ENCODE data around the gene MYO9A. TPM values are rescaled to one million over a fixed set of nuclear protein-coding genes. Genes with fewer than 3 reads are reported as not detected.
"Not testable (repeated sequence)": the region's sequence is repeated elsewhere in the genome, so short reads cannot be mapped to it uniquely, and the experiment has no call there.

Gene MYO9A
- total RNA-seq, 1 experiment from 2014 or later, result 34.0 TPM

GRCh38 chr15:71883447-71883846 is 234.5 kb downstream of the MYO9A start:
- Histone ChIP-seq H3K4me3 (no peak overlapping the region), H3K4me1 (replicated peaks; ENCODE audit: insufficient read depth) (no peaks in the 10 kb centered on the region), H3K4me2 (no peak overlapping the region), H3K9me3 (ENCODE audit: insufficient read depth, low read depth) (no peaks in the 10 kb centered on the region), H3K27ac (no peak overlapping the region), H3K9me2 (ENCODE audit: insufficient read depth) (no peaks in the 10 kb centered on the region), H3K79me2 (ENCODE audit: low read depth) (no peaks in the 10 kb centered on the region), H2AFZ (no peak overlapping the region), H3K36me3 (ENCODE audit: low read depth) (no peaks in the 10 kb centered on the region), H3K27me3 (ENCODE audit: insufficient read depth, low read depth) (no peaks in the 10 kb centered on the region), H4K20me1 (ENCODE audit: insufficient read depth) (no peaks in the 10 kb centered on the region), H3F3A (ENCODE audit: insufficient read depth, low read depth) (no peaks in the 10 kb centered on the region)
- DNase-seq, result no peak
- ChIA-PET POLR2A (ENCODE audit: unreplicated experiment) (no interaction called here), CTCF (no interaction called here)
- TF ChIP-seq EZH2 (IDR thresholded peaks at IDR 0.05; ENCODE audit: low read depth), result no peak
- TF ChIP-seq, protein P1, sequence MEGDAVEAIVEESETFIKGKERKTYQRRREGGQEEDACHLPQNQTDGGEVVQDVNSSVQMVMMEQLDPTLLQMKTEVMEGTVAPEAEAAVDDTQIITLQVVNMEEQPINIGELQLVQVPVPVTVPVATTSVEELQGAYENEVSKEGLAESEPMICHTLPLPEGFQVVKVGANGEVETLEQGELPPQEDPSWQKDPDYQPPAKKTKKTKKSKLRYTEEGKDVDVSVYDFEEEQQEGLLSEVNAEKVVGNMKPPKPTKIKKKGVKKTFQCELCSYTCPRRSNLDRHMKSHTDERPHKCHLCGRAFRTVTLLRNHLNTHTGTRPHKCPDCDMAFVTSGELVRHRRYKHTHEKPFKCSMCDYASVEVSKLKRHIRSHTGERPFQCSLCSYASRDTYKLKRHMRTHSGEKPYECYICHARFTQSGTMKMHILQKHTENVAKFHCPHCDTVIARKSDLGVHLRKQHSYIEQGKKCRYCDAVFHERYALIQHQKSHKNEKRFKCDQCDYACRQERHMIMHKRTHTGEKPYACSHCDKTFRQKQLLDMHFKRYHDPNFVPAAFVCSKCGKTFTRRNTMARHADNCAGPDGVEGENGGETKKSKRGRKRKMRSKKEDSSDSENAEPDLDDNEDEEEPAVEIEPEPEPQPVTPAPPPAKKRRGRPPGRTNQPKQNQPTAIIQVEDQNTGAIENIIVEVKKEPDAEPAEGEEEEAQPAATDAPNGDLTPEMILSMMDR (conservative IDR thresholded peaks at IDR 0.05), result no peak
- no TSS peak for BruUV-seq (replicated peaks)
- intact Hi-C loops (cut with micrococcal nuclease; ENCODE audit: unreplicated experiment), result no loop called here

DNA sequence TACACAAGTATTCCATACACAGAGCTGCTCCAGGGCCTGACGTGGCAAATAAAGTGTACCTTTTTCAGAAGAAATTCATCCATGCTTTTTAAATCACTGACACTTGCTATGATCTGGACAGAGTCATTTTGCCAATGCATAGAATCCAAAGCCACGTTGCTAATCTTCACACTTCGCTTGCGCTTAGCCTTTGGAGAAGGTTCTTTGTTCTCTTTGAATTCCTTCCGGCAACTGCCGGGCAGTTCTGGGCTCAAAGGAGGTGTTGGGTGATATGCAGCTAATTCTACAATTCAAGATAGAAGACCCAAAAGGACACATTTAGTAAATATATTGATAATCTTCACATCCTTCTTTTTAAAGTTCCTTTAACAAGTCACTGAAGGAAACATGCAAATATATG is 237.7 kb downstream of the MYO9A start:
- CTCF ChIA-PET, result no interaction called here
- Histone ChIP-seq H3K36me3 (ENCODE audit: low read depth) (no peaks in the 10 kb centered on the region), H3K4me2 (no peak overlapping the region), H3F3A (ENCODE audit: insufficient read depth, low read depth) (no peaks in the 10 kb centered on the region), H3K4me1 (replicated peaks; ENCODE audit: insufficient read depth) (no peaks in the 10 kb centered on the region), H4K20me1 (ENCODE audit: insufficient read depth) (no peaks in the 10 kb centered on the region), H3K4me3 (no peak overlapping the region), H3K27me3 (ENCODE audit: insufficient read depth, low read depth) (no peaks in the 10 kb centered on the region), H3K79me2 (ENCODE audit: low read depth) (no peaks in the 10 kb centered on the region), H2AFZ (no peak overlapping the region), H3K9me2 (ENCODE audit: insufficient read depth) (no peaks in the 10 kb centered on the region), H3K9me3 (ENCODE audit: insufficient read depth, low read depth) (no peaks in the 10 kb centered on the region), H3K27ac (no peak overlapping the region)
- BruUV-seq (replicated peaks), result no TSS peak
- no peak for DNase-seq
- intact Hi-C loops (cut with micrococcal nuclease; ENCODE audit: unreplicated experiment), result no loop called here
- POLR2A ChIA-PET (ENCODE audit: unreplicated experiment), result interaction anchor here (0.6 kb wide), 1 partner anchor 297 kb away, joined by 3 read pairs; no protein-coding TSS in a partner anchor
- TF ChIP-seq, protein P1 (conservative IDR thresholded peaks at IDR 0.05), result no peak
- TF ChIP-seq EZH2 (IDR thresholded peaks at IDR 0.05; ENCODE audit: low read depth), result no peak

- H3K9me2 ChIP-seq (ENCODE audit: insufficient read depth), result no peaks in the 10 kb centered on the region
- no peaks in the 10 kb centered on the region for H4K20me1 ChIP-seq (ENCODE audit: insufficient read depth)
- no peaks in the 10 kb centered on the region for H3K9me3 ChIP-seq (ENCODE audit: insufficient read depth, low read depth)
- H3K36me3 ChIP-seq (ENCODE audit: low read depth), result no peaks in the 10 kb centered on the region
- CTCF ChIA-PET, result no interaction called here
- no peak overlapping the region for H3K27ac ChIP-seq
- intact Hi-C loops (cut with micrococcal nuclease; ENCODE audit: unreplicated experiment), result no loop called here
- H3K4me3 ChIP-seq, result no peak overlapping the region
- H3K79me2 ChIP-seq (ENCODE audit: low read depth), result no peaks in the 10 kb centered on the region
- H3K4me2 ChIP-seq, result no peak overlapping the region
- no peak overlapping the region for H2AFZ ChIP-seq
- DNase-seq, result no peak
- POLR2A ChIA-PET (ENCODE audit: unreplicated experiment), result no interaction called here
- H3K4me1 ChIP-seq (replicated peaks; ENCODE audit: insufficient read depth), result no peaks in the 10 kb centered on the region
- H3F3A ChIP-seq (ENCODE audit: insufficient read depth, low read depth), result no peaks in the 10 kb centered on the region
- no peak for TF ChIP-seq EZH2 (IDR thresholded peaks at IDR 0.05; ENCODE audit: low read depth)
- TF ChIP-seq, protein P1 (conservative IDR thresholded peaks at IDR 0.05), result no peak
- BruUV-seq (replicated peaks), result no TSS peak
- H3K27me3 ChIP-seq (ENCODE audit: insufficient read depth, low read depth), result no peaks in the 10 kb centered on the region
Measured at GRCh38 chr15:71874245-71874644, 243.7 kb downstream of the MYO9A start.

DNA sequence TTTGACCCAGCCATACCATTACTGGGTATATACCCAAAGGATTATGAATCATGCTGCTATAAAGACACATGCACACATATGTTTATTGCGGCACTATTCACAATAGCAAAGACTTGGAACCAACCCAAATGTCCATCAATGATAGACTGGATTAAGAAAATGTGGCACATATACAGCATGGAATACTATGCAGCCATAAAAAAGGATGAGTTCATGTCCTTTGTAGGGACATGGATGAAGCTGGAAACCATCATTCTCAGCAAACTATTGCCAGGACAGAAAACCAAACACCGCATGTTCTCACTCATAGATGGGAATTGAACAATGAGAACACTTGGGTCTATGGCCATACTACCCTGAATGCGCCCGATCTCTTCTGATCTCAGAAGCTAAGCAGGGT is 259.7 kb downstream of the MYO9A start:
- H3K4me3 ChIP-seq; H3K4me2 ChIP-seq; H3K36me3 ChIP-seq (ENCODE audit: low read depth); CTCF ChIA-PET; H4K20me1 ChIP-seq (ENCODE audit: insufficient read depth); BruUV-seq (replicated peaks); DNase-seq; H3K4me1 ChIP-seq (replicated peaks; ENCODE audit: insufficient read depth); H3K9me2 ChIP-seq (ENCODE audit: insufficient read depth); H3K9me3 ChIP-seq (ENCODE audit: insufficient read depth, low read depth); H2AFZ ChIP-seq; H3K27ac ChIP-seq; H3F3A ChIP-seq (ENCODE audit: insufficient read depth, low read depth); H3K27me3 ChIP-seq (ENCODE audit: insufficient read depth, low read depth); POLR2A ChIA-PET (ENCODE audit: unreplicated experiment); intact Hi-C loops (cut with micrococcal nuclease; ENCODE audit: unreplicated experiment); H3K79me2 ChIP-seq (ENCODE audit: low read depth): not testable (repeated sequence)
